CD14-positive monocyte (primary cell): Measurements from ENCODE around the gene FAM171A1. TPM values are rescaled to one million over a fixed set of nuclear protein-coding genes. Genes with fewer than 3 reads are reported as not detected.

Experiments
- DNase-seq, 3 donors: peaks; one replicate each; pipeline ENCODE4 v3.0.0-alpha.2; 2011 to 2022
- H2AFZ ChIP-seq: 2 replicates; pipeline ENCODE4 v1.6.0; 2012; ENCODE audit warnings: mild to moderate bottlenecking, low read depth, low read length, inconsistent platforms; ENCODE audit not compliant: insufficient read depth, poor library complexity, severe bottlenecking
- H3K27ac ChIP-seq, 2 donors: 1 replicate in 1 of 2; 2 replicates in 1 of 2; pipeline ENCODE4 v1.5.1; 2012 to 2013; ENCODE audit warnings: low read length in 2 of 2, control low read depth in 1 of 2, inconsistent platforms in 1 of 2, low read depth in 1 of 2, mild to moderate bottlenecking in 1 of 2
- H3K27me3 ChIP-seq, 2 donors: one replicate each; pipeline versions ENCODE4 v1.6.0 to v1.6.1; 2011 to 2013; ENCODE audit warnings: low read length in 2 of 2; ENCODE audit not compliant: control insufficient read depth in 2 of 2, insufficient read depth in 2 of 2
- H3K36me3 ChIP-seq, 2 donors: replicated peaks in 1 of 2; 1 replicate in 1 of 2; 2 replicates in 1 of 2; pipeline versions ENCODE4 v1.5.1 to v1.6.1; 2012 to 2013; ENCODE audit warnings: low read length in 2 of 2, control low read depth in 1 of 2, inconsistent platforms in 1 of 2, mild to moderate bottlenecking in 1 of 2; ENCODE audit not compliant: insufficient read depth in 2 of 2, control insufficient read depth in 1 of 2
- H3K4me1 ChIP-seq, 2 donors: 1 replicate in 1 of 2; 2 replicates in 1 of 2; pipeline versions ENCODE4 v1.5.1 to v1.6.1; 2012 to 2013; ENCODE audit warnings: low read length in 2 of 2, control low read depth in 1 of 2, inconsistent platforms in 1 of 2, mild to moderate bottlenecking in 1 of 2, moderate library complexity in 1 of 2; ENCODE audit not compliant: insufficient read depth in 2 of 2, control insufficient read depth in 1 of 2
- H3K4me2 ChIP-seq: replicated peaks from 2 replicates; pipeline ENCODE3; 2012; ENCODE audit warnings: low read length, moderate library complexity, mild to moderate bottlenecking; ENCODE audit not compliant: poor library complexity, severe bottlenecking; ENCODE audit errors: extremely low read depth
- H3K4me3 ChIP-seq, 3 experiments: fragments of 200-600 bp in 1 of 3; sonication (generic) in 1 of 3; replicated peaks in 1 of 3; 1 replicate in 2 of 3; 2 replicates in 1 of 3; pipeline ENCODE4 v1.5.1; 2011 to 2013; ENCODE audit warnings: low read length in 3 of 3, mild to moderate bottlenecking in 3 of 3, control low read depth in 2 of 3, low read depth in 2 of 3, inconsistent platforms in 1 of 3, moderate library complexity in 1 of 3
- H3K79me2 ChIP-seq: 2 replicates; pipeline ENCODE4 v1.6.0; 2012; ENCODE audit warnings: mild to moderate bottlenecking, control low read depth, inconsistent platforms, low read length, moderate library complexity; ENCODE audit not compliant: insufficient read depth
- H3K9ac ChIP-seq: 2 replicates; pipeline ENCODE4 v1.6.0; 2017; ENCODE audit warnings: low read length, mild to moderate bottlenecking; ENCODE audit not compliant: insufficient read depth, poor library complexity, severe bottlenecking
- H3K9me3 ChIP-seq, 2 donors: replicated peaks in 1 of 2; 1 replicate in 1 of 2; 2 replicates in 1 of 2; pipeline versions ENCODE4 v1.5.1 to v1.6.1; 2012 to 2013; ENCODE audit warnings: low read length in 2 of 2, control low read depth in 1 of 2; ENCODE audit not compliant: control insufficient read depth in 1 of 2, insufficient read depth in 1 of 2
- H4K20me1 ChIP-seq: 2 replicates; pipeline ENCODE4 v1.6.0; 2012; ENCODE audit warnings: mild to moderate bottlenecking, low read length, control low read depth, moderate library complexity; ENCODE audit not compliant: insufficient read depth
- H3K27ac Mint-ChIP-seq, 7 donors: one replicate each; pipeline ENCODE4 v1.8.0; 2020; ENCODE audit warnings: mild to moderate bottlenecking in 7 of 7, mixed read lengths in 7 of 7, moderate library complexity in 6 of 7, inconsistent platforms in 2 of 7
- H3K27me3 Mint-ChIP-seq, 3 donors: one replicate each; pipeline ENCODE4 v1.8.0; 2021 to 2022; ENCODE audit warnings: low read depth in 3 of 3, mild to moderate bottlenecking in 3 of 3, mixed read lengths in 3 of 3, moderate library complexity in 3 of 3, inconsistent platforms in 1 of 3
- H3K36me3 Mint-ChIP-seq, 2 donors: one replicate each; pipeline ENCODE4 v1.8.0; 2020; ENCODE audit warnings: mixed read lengths in 2 of 2, inconsistent platforms in 1 of 2, mild to moderate bottlenecking in 1 of 2
- H3K4me1 Mint-ChIP-seq: one replicate; pipeline ENCODE4 v1.8.0; 2020; ENCODE audit warnings: mild to moderate bottlenecking, mixed read lengths
- H3K4me3 Mint-ChIP-seq, 2 donors: one replicate each; pipeline ENCODE4 v1.8.0; 2020; ENCODE audit warnings: mild to moderate bottlenecking in 2 of 2, mixed read lengths in 2 of 2, moderate library complexity in 1 of 2
- H3K9me3 Mint-ChIP-seq, 7 donors: one replicate each; pipeline ENCODE4 v1.8.0; 2020 to 2022; ENCODE audit warnings: mixed read lengths in 7 of 7, mild to moderate bottlenecking in 6 of 7, moderate library complexity in 6 of 7, inconsistent platforms in 2 of 7
- CTCF ChIP-seq: fragments of 200-600 bp; IDR thresholded peaks from one replicate; pipeline ENCODE4 v1.8.0; 2022; ENCODE audit warnings: antibody characterized with exemption, mild to moderate bottlenecking
- WGBS: methylation state at CpG from one replicate; pipeline ENCODE4 v1.1.5; 2013; ENCODE audit warnings: missing lambda C conversion rate; ENCODE audit not compliant: insufficient coverage; 5-methylcytosine and 5-hydroxymethylcytosine counted together
- intact Hi-C, 2 donors: fragments of 100-400 bp; cut with micrococcal nuclease; formaldehyde crosslinking; loops; one replicate each; pipeline versions ENCODE4 v1.15.0 to v1.15.1; 2023
- polyA plus RNA-seq, 3 donors: library from polyadenylated mRNA; depleted of rRNA in 1 of 3; unstranded in 2 of 3; stranded (reverse) in 1 of 3; fragments of 300-500 nt in 2 of 3; fragments of >200 nt in 1 of 3; fragmentation: Illumina TruSeq in 2 of 3; gene quantifications; 1 replicate in 2 of 3; 2 replicates in 1 of 3; pipeline ENCODE4 v1.2.3, GENCODE V29; 2012 to 2021

Gene FAM171A1
- polyA plus RNA-seq, 3 donors = not detected

GRCh38 chr10:15316871-15317464, 54.1 kb downstream of the FAM171A1 start:
- Histone ChIP-seq H2AFZ (no peak overlapping the region), H3K9me3 (no peaks in the 10 kb centered on the region), H3K4me3 (no peak overlapping the region), H3K27ac (no peak overlapping the region), H3K36me3 (no peaks in the 10 kb centered on the region), H3K4me1 (peaks cover 0 to 8% of the 10 kb centered on the region in 2 donors), H4K20me1 (no peaks in the 10 kb centered on the region), H3K9ac (no peak overlapping the region), H3K27me3 (no peaks in the 10 kb centered on the region), H3K79me2 (no peaks in the 10 kb centered on the region), H3K4me2 (no peak overlapping the region)
- peaks cover 0 to 2% (median 0%) of the 10 kb centered on the region in 7 donors for H3K9me3 Mint-ChIP-seq
- H3K36me3 Mint-ChIP-seq = no peaks in the 10 kb centered on the region
- TF ChIP-seq CTCF = no peak
- H3K4me3 Mint-ChIP-seq = no peak overlapping the region
- WGBS = 85% methylated on average over 4 of the region's 9 CpGs
- intact Hi-C loops = no loop called here
- no peak for DNase-seq
- peaks cover 11% of the 10 kb centered on the region for H3K4me1 Mint-ChIP-seq
- peaks cover 3 to 6% (median 4%) of the 10 kb centered on the region in 3 donors for H3K27me3 Mint-ChIP-seq
- no peak overlapping the region for H3K27ac Mint-ChIP-seq

GRCh38 chr10:15316145-15316544, 54.9 kb downstream of the FAM171A1 start:
- Histone ChIP-seq H3K36me3 (no peaks in the 10 kb centered on the region), H3K27ac (no peak overlapping the region), H3K9ac (no peak overlapping the region), H3K4me2 (no peak overlapping the region), H3K27me3 (no peaks in the 10 kb centered on the region), H2AFZ (no peak overlapping the region), H3K4me3 (no peak overlapping the region), H3K9me3 (no peaks in the 10 kb centered on the region), H3K4me1 (peaks cover 0 to 8% of the 10 kb centered on the region in 2 donors), H4K20me1 (no peaks in the 10 kb centered on the region), H3K79me2 (no peaks in the 10 kb centered on the region)
- no peak for DNase-seq
- 94% methylated on average over 8 of the region's 9 CpGs for WGBS
- Mint-ChIP-seq H3K4me3 (no peak overlapping the region), H3K9me3 (peaks cover 0 to 2% (median 0%) of the 10 kb centered on the region in 7 donors), H3K36me3 (no peaks in the 10 kb centered on the region), H3K4me1 (peaks cover 11% of the 10 kb centered on the region), H3K27ac (peak overlapping the region in 1 of 7 donors; percentile 50), H3K27me3 (peaks cover 1 to 9% (median 4%) of the 10 kb centered on the region in 3 donors)
- TF ChIP-seq CTCF = no peak
- intact Hi-C loops = no loop called here
